NK-92 treated with Interleukin-12 subunit alpha and Interleukin-12 subunit beta, amount 100 ng/mL, for 24 hours (cell line): ENCODE measurements around the gene UNC119.

Source experiments
- DNase-seq: peaks from one replicate; lab custom pipeline; 2025; lab: John Stamatoyannopoulos, UW

UNC119 gene

GRCh38 chr17:28573040-28573380, 20.6 kb upstream of the UNC119 start:
- DNase-seq = no peak

- no peak for DNase-seq
These were observed 20.0 kb upstream of the UNC119 start for GRCh38 chr17:28572259-28573039.

GRCh38 chr17:28571361-28572122, 19.1 kb upstream of the UNC119 start, which contains the start of gene PIGS:
PIGS (minus strand) TSS chr17:28571524; CDS start chr17:28571496, 28 bp downstream.
- peak; percentile 94 for DNase-seq

DNA sequence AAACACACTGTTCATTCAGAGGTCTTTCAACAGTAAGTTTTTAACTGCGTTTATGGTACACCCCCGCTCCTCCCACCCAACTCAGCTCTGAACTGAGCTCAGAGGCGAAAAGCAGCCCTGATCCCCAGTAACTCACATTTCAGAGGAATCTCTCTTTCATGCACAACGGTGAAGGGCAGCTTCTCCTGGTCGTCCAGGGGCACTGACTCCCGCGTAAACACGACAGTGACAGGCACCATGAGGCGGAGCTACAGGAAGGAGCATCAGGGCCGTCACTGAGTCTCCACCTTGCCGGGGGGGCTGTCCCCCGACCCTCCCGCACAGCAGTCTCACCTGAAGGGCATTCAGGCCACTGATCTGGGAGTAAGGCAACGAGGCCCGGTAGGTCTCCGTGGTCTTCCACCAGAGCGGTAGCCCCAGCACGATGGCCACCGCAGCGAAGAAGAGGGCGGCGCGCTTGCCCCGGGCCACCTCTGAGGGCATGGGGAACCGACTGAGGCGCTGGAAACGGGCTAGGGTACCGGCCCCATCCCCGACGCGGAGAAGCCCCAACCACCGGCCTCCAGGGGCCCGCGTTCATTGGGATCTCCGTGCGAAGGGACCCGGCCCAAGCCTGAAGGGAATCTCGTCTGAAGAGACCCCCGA, 18.4 kb upstream of the UNC119 start:
- DNase-seq = peak; percentile 33

- DNase-seq = no peak
These were observed 17.0 kb upstream of the UNC119 start for GRCh38 chr17:28569446-28569845.

GRCh38 chr17:28567604-28568003, 15.2 kb upstream of the UNC119 start:
- no peak for DNase-seq

- DNase-seq = no peak
These were observed 11.1 kb upstream of the UNC119 start for GRCh38 chr17:28563475-28563874.

- no peak for DNase-seq
These were observed 2.6 kb upstream of the UNC119 start for GRCh38 chr17:28555022-28555421.

GRCh38 chr17:28554565-28554964, 2.1 kb upstream of the UNC119 start:
- DNase-seq = no peak

- no peak for DNase-seq
These were observed 629 bp upstream of the UNC119 start for GRCh38 chr17:28553000-28553505.

GRCh38 chr17:28551421-28552175, 826 bp downstream of the UNC119 start:
- DNase-seq = no peak

DNA sequence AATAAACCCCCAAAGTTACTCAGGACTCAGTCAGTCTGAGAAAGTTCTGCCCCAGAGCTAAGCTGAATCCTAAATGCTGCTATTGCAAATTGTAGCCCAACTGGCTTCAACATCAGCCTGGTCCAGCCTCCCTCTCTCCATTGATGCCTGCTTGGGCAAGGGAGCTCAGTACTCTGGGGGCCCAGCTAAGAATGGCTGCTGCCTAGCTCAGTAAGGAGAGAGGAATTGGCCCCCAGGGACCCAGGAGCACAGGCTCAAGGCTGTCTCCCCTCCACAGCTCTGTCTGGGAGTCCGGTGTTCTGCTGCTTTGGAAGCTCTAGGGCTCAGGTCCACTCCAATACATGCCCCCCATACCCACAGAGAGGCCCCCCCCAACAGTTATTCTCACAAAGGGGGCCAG, 1.6 kb downstream of the UNC119 start:
- DNase-seq = no peak

- DNase-seq = no peak
These were observed 2.9 kb downstream of the UNC119 start for GRCh38 chr17:28549236-28550132.

DNA sequence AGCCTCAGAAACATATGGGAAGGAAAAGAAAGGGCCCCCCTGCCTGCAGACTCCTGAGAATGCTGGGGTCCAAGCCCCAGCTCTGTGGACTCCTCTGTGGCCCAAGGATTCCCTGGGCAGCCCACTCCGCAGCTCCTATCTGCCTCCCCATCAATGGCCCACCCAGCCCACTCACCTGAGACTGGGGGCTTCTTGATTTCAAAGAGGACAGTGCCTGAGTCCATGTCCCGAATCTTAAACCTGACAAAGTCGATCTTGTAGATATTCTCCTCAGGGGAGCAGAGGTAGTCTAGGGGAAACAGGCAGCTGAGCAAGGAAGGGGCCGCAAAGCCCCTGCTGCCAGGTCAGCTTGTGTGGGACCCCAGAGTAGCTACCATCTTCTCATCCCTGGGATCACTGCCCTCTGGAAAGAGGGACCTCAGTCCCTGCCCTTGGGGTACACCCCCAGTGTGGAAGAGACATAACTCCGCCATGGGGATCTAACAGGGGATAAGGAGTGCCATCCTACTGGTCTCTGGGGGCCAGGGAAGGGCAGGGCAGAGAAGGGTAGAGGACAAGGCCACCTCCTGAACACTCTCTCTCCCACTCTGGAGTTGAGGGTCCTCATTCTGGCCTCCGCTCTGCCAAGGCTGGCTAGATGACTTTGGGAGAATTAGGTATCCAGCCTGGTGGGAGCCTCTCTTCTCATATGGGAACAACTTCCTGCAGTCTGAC, 3.9 kb downstream of the UNC119 start:
- DNase-seq = no peak

DNA sequence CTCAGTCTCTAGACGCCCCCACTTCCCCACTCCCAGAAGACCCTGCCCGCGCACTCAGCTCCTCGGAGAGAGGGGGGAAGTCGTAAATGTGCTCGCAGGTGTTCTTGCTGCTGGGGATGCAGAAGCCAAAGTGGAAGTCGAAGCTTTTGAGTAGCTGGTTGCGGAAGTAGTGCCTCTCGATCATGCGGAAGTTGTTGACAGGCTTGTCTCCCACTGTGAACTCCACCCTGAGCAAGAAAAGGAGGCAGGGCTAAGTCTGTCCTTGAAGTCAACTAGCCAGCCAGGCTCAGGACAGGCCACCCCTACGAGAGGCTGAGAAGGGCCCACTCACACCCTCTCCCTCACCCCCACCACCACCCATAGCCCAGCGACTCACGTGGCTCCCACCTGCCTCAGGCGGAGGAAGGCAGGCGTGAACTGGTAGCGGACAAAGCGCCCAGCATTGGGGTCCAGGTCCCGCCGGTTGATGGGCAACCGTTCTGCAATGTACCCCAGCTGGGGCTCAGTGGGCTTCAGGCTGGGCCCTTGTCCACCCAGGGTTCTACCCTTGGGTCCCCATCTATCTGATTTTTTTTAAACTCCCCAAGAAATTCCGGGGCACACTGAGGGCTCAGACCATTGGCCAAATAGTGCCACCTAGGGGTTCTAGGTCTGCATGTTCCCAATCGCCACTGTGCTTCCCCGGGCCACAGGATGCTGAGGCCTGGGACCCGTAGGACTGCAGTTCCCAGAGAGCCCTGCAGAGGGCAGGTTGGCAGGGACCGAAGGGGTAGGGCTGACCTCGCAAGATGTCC, 4.6 kb downstream of the UNC119 start:
- DNase-seq = peak; percentile 29

- no peak for DNase-seq
These were observed 5.3 kb downstream of the UNC119 start for GRCh38 chr17:28547096-28547622.

GRCh38 chr17:28545787-28546415, 6.5 kb downstream of the UNC119 start:
- DNase-seq = no peak

GRCh38 chr17:28545141-28545503, 7.3 kb downstream of the UNC119 start:
- no peak for DNase-seq
